SW480 (cell line): ENCODE data around the gene NIPAL4.

ENCODE experiments used
- DNase-seq: peaks from one replicate; pipeline ENCODE4 v3.0.0-alpha.2; 2016; ENCODE audit warnings: low spot score

NIPAL4 gene

GRCh38 chr5:157486221-157486681 lies 26.2 kb downstream of the NIPAL4 start:
- no peak for DNase-seq

- no peak for DNase-seq
Measured at GRCh38 chr5:157486861-157487260, 26.8 kb downstream of the NIPAL4 start.

GRCh38 chr5:157487358-157487757 lies 27.3 kb downstream of the NIPAL4 start:
- no peak for DNase-seq

- DNase-seq = no peak
Measured at GRCh38 chr5:157491471-157491995, 31.5 kb downstream of the NIPAL4 start.

DNA sequence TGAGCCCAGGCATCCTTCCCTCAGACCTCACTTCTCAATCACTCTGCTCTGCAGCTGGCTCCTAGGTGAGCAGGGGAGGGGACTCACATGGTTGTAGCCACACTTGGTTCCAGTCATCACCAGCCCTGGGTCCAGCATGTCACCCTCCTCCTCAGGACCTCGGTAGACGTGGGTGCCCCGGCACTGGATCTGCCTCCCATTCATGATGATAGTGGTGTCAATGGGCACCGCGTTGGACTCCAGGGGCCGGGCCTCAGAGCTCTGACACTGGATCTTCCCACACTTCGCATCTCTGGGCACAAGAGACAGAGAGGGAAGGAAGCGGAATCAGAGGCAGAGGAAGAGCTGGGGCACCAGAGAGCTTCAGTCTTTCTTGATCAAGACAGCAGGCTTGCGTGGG lies 32.9 kb downstream of the NIPAL4 start:
- no peak for DNase-seq

DNA sequence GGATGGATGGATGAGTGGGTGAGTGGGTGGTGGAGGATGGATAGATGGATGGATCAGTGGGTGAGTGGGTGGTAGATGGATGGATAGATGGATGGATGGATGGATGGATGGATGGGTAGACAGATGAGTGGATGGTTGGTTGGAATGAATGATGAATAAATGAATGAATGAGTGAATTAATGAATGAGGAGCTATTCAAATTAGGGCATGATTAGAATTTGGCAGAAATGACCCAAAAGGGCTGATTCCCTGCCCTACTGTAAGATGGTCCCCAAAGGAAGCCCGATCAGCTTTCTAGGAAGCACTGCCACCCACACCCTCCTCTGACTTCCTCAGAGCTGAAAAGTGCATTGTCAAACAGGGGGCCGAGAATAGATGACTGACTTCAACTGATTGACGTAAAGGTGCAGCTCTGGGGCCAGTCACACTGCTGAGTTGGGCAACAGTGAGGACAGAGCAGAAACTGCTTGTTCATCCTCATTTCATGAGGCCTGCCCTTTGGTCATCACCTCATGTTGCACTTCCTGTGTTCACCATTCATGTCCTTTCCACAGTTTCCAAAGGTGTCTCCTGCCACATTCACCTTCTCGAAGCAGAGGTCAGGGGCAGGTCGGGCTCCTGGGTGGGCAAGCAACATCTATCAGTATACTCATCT lies 34.3 kb downstream of the NIPAL4 start:
- no peak for DNase-seq

DNA sequence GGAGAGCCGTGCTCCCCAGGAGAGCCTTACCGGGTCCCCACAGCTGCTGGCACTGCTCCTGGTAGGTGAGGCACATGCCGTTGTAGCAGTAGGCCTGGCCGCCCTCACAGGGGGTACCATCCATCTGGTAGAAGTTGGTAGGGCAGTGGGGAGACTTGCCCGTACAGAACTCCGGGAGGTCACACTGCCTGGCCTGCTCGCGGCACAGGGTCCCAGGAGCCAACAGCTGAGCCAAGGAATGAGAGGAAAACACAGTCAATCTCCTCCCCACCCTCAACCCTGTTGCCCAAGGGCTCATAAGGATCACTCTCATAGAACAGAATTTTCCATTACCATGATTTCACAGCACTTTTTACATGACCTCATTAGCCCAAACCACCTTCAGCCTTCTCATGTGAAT lies 36.9 kb downstream of the NIPAL4 start:
- no peak for DNase-seq

DNA sequence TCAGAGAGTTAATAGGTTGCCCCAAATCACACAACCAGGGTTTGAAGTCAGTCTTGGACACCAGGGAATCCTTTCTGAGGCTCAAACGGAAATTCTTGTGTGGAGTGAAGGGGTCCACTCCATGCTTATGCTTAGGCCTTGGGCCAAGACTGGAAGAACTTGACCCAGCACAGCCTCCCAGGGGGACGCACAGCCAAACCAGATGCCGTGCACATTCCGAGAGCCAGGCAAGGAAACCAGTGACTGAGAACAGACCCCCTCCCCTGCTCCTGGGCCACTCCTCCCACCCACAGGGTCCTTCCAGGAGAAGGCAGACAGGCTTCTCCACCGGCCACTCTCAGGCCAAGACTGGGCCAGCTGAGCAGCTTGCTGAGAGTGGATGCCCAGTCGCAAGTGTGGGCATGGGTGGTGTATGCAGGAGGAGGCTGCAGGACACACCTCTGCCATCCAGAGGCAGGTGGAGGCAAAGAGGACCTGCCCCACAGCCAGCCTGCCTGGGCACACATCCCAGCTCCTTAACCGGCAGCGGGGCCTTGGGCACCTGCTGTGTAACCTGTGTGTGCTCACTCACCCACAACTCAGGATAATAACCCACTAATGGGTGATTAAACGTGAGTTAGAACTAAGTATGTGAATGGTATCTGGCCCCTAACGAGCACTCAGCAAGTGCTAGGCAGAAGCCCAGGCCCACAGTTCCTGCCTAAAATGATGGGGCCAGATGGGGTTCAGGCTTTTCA lies 38.0 kb downstream of the NIPAL4 start:
- no peak for DNase-seq

GRCh38 chr5:157502143-157502647 lies 42.2 kb downstream of the NIPAL4 start:
- DNase-seq = no peak

DNA sequence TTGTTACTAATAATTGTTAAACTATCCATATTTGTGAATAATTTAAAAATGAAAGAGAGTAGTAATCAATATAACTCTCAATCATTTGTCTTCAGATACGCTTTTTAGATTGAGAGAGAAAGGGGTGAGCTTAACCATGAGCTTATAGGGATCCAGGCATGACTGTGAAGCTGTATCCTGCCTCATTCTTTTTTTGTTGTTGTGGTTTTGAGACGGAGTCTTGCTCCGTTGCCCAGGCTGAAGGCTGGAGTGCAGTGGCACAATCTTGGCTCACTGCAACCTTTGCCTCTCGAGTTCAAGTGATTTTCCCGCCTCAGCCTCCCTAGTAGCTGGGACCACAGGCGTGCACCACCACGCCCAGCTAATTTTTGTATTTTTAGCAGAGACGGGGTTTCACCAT lies 44.0 kb downstream of the NIPAL4 start:
- DNase-seq = no peak

GRCh38 chr5:157505496-157505895 lies 45.5 kb downstream of the NIPAL4 start:
- DNase-seq = no peak

DNA sequence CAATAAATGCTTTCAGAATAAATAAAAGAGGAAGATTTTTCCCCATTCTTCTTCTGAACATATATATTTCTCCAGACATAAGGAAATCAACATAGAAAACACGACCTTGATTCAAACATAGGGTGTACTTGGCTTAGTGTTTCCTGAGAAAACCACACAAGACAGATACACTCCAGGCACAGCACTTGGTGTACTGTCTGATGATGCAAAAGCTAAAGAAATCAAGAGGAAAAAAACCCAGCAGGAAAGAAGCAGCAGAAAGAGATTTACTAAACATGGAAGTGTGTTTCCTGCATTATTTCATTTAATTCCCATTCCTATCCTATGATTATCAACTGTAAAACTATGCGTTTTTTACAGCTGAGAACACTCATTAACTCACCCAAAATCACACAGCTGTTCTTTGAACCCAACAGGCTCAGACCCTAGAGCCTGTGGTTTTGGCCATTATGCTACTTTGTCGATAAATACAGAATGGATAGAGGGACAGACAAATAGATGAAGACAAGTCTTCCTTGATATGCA lies 46.1 kb downstream of the NIPAL4 start:
- DNase-seq = no peak

- no peak for DNase-seq
Measured at GRCh38 chr5:157506981-157507780, 47.2 kb downstream of the NIPAL4 start.

- no peak for DNase-seq
Measured at GRCh38 chr5:157509093-157509492, 49.1 kb downstream of the NIPAL4 start.

DNA sequence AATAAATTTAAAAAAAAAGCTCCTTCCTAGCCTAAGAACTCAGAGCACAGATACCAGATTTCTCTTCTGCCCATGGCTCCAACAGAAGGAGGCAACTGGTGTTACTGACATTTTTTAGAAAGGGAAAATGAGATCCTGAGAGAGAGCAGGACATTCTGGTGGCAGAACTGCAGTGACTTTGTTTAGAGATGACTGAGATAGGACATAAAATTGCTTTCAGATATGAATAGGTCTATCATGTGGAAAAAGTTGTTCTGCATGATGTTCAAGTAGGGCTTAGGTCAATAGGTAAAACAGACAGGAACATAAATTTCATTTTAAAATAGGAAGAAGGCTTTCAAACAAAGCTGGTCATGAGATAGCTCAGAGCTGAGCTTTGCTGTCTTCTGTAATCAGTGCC lies 49.6 kb downstream of the NIPAL4 start:
- DNase-seq = no peak

DNA sequence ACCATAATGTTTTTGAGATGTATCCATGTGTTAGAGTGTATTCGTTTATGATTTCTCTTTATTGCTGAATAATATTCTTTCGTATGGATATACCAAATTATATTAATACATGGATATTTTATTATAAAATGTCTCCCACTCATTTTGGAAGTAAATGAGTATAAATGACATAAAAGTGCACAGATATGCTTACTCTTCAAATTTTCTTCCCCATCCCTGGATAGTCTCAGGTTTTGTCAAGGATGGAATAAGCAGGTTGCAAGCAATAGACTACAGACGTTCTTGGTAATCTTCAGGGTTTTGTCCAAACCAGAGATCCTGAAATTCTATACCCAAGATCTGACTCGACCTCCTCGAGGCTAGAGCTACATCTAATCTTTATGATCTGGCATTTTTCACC lies 50.7 kb downstream of the NIPAL4 start:
- no peak for DNase-seq

- DNase-seq = peak; percentile 84
Measured at GRCh38 chr5:157511651-157512644, 51.9 kb downstream of the NIPAL4 start.

- DNase-seq = no peak
Measured at GRCh38 chr5:157513182-157513581, 53.2 kb downstream of the NIPAL4 start.

GRCh38 chr5:157514974-157515373 lies 55.0 kb downstream of the NIPAL4 start:
- no peak for DNase-seq

GRCh38 chr5:157516006-157516405 lies 56.0 kb downstream of the NIPAL4 start:
- DNase-seq = no peak
